Mononuclear cell (primary cell): ENCODE measurements around the gene TAC4. TPM values are rescaled to one million over a fixed set of nuclear protein-coding genes. Genes with fewer than 3 reads are reported as not detected.
"Not testable (repeated sequence)": the region's sequence is repeated elsewhere in the genome, so short reads cannot be mapped to it uniquely, and the experiment has no call there.

Experiments used
- H3K27me3 ChIP-seq: 2 replicates; pipeline ENCODE4 v1.6.0; 2011; ENCODE audit warnings: low read length, control low read depth; ENCODE audit not compliant: insufficient read depth
- H3K4me1 ChIP-seq: 2 replicates; pipeline ENCODE4 v1.5.1; 2011; ENCODE audit warnings: mild to moderate bottlenecking, low read length, control low read depth; ENCODE audit not compliant: insufficient read depth
- H3K4me3 ChIP-seq: 2 replicates; pipeline ENCODE4 v1.5.1; 2011; ENCODE audit warnings: mild to moderate bottlenecking, low read length, moderate library complexity
- H3K9me3 ChIP-seq: 2 replicates; pipeline ENCODE4 v1.5.1; 2011; ENCODE audit warnings: low read depth, mild to moderate bottlenecking, control low read depth, low read length
- total RNA-seq: library from RNA; depleted of rRNA; stranded (reverse); fragments of >200 nt; gene quantifications from one replicate; pipeline ENCODE4 v1.2.3, GENCODE V29; 2012

The TAC4 gene
- total RNA-seq, 1 donor = not detected

- no peak overlapping the region for H3K4me3 ChIP-seq
- H3K9me3 ChIP-seq = no peaks in the 10 kb centered on the region
- H3K4me1 ChIP-seq = peaks cover 16% of the 10 kb centered on the region
- no peaks in the 10 kb centered on the region for H3K27me3 ChIP-seq
These were observed 8.4 kb downstream of the TAC4 start for GRCh38 chr17:49839455-49839854.

- Histone ChIP-seq H3K27me3 (no peaks in the 10 kb centered on the region), H3K4me3 (no peak overlapping the region), H3K4me1 (no peaks in the 10 kb centered on the region), H3K9me3 (no peaks in the 10 kb centered on the region)
These were observed 11.5 kb downstream of the TAC4 start for GRCh38 chr17:49836111-49837030.

GRCh38 chr17:49835472-49835871 is 12.4 kb downstream of the TAC4 start:
- Histone ChIP-seq H3K4me3 (no peak overlapping the region), H3K4me1 (no peaks in the 10 kb centered on the region), H3K9me3 (no peaks in the 10 kb centered on the region), H3K27me3 (no peaks in the 10 kb centered on the region)

- Histone ChIP-seq H3K4me1 (no peaks in the 10 kb centered on the region), H3K9me3 (no peaks in the 10 kb centered on the region), H3K27me3 (no peaks in the 10 kb centered on the region), H3K4me3 (no peak overlapping the region)
These were observed 13.6 kb downstream of the TAC4 start for GRCh38 chr17:49834118-49834743.

- no peak overlapping the region for H3K4me3 ChIP-seq
- no peaks in the 10 kb centered on the region for H3K9me3 ChIP-seq
- H3K27me3 ChIP-seq = no peaks in the 10 kb centered on the region
- peaks cover 7% of the 10 kb centered on the region for H3K4me1 ChIP-seq
These were observed 14.8 kb downstream of the TAC4 start for GRCh38 chr17:49832840-49833599.

GRCh38 chr17:49830605-49831004 is 17.3 kb downstream of the TAC4 start:
- Histone ChIP-seq H3K4me3 (no peak overlapping the region), H3K9me3 (no peaks in the 10 kb centered on the region), H3K4me1 (peaks cover 10% of the 10 kb centered on the region), H3K27me3 (no peaks in the 10 kb centered on the region)

GRCh38 chr17:49829026-49829425 is 18.8 kb downstream of the TAC4 start:
- peaks cover 10% of the 10 kb centered on the region for H3K4me1 ChIP-seq
- H3K4me3 ChIP-seq = no peak overlapping the region

GRCh38 chr17:49828325-49828724 is 19.5 kb downstream of the TAC4 start:
- H3K9me3 ChIP-seq, H3K27me3 ChIP-seq, H3K4me3 ChIP-seq, H3K4me1 ChIP-seq: not testable (repeated sequence)

More at GRCh38 chr17:49829026-49829425, 18.8 kb downstream of the TAC4 start:
- Histone ChIP-seq H3K9me3 (no peaks in the 10 kb centered on the region), H3K27me3 (no peaks in the 10 kb centered on the region)

- Histone ChIP-seq H3K4me1 (peaks cover 12% of the 10 kb centered on the region), H3K4me3 (no peak overlapping the region), H3K9me3 (no peaks in the 10 kb centered on the region), H3K27me3 (no peaks in the 10 kb centered on the region)
These were observed 22.2 kb downstream of the TAC4 start for GRCh38 chr17:49825645-49826044.

- Histone ChIP-seq H3K4me3 (no peak overlapping the region), H3K27me3 (no peaks in the 10 kb centered on the region), H3K4me1 (peaks cover 26% of the 10 kb centered on the region), H3K9me3 (no peaks in the 10 kb centered on the region)
These were observed 24.3 kb downstream of the TAC4 start for GRCh38 chr17:49823614-49824013.

- Histone ChIP-seq H3K27me3 (no peaks in the 10 kb centered on the region), H3K9me3 (no peaks in the 10 kb centered on the region), H3K4me1 (peaks cover 24% of the 10 kb centered on the region), H3K4me3 (no peak overlapping the region)
These were observed 25.0 kb downstream of the TAC4 start for GRCh38 chr17:49822829-49823228.

GRCh38 chr17:49821916-49822315 is 26.0 kb downstream of the TAC4 start:
- Histone ChIP-seq H3K4me3 (no peak overlapping the region), H3K9me3 (no peaks in the 10 kb centered on the region), H3K27me3 (no peaks in the 10 kb centered on the region), H3K4me1 (peaks cover 31% of the 10 kb centered on the region)

- Histone ChIP-seq H3K4me1 (peaks cover 35% of the 10 kb centered on the region), H3K4me3 (no peak overlapping the region), H3K9me3 (no peaks in the 10 kb centered on the region), H3K27me3 (no peaks in the 10 kb centered on the region)
These were observed 26.4 kb downstream of the TAC4 start for GRCh38 chr17:49821466-49821865.

GRCh38 chr17:49820773-49821172 is 27.1 kb downstream of the TAC4 start:
- Histone ChIP-seq H3K9me3 (no peaks in the 10 kb centered on the region), H3K4me1 (peaks cover 37% of the 10 kb centered on the region), H3K4me3 (no peak overlapping the region), H3K27me3 (no peaks in the 10 kb centered on the region)

- no peaks in the 10 kb centered on the region for H3K9me3 ChIP-seq
- no peaks in the 10 kb centered on the region for H3K27me3 ChIP-seq
- no peak overlapping the region for H3K4me3 ChIP-seq
- peaks cover 45% of the 10 kb centered on the region for H3K4me1 ChIP-seq
These were observed 28.2 kb downstream of the TAC4 start for GRCh38 chr17:49819651-49820050.
